Transverse colon (tissue), 3 donors: Measurements from ENCODE around the gene WDR72.

ENCODE experiments used
- POLR2A ChIP-seq: fragments of 450-650 bp; IDR thresholded peaks from one replicate; pipeline ENCODE4 v1.6.1; 2016; ENCODE audit warnings: antibody characterized with exemption, mild to moderate bottlenecking, moderate library complexity
- TF ChIP-seq, protein P1 (sequence below), 5 experiments: fragments of 200-600 bp in 3 of 5; fragments of 450-650 bp in 2 of 5; sonication (generic) in 3 of 5; IDR thresholded peaks; 1 replicate in 2 of 5; 2 replicates in 3 of 5; pipeline ENCODE4 v1.5.1; 2016 to 2017; ENCODE audit warnings: antibody characterized with exemption in 5 of 5, inconsistent platforms in 3 of 5, mild to moderate bottlenecking in 2 of 5, moderate library complexity in 1 of 5

DNA sequence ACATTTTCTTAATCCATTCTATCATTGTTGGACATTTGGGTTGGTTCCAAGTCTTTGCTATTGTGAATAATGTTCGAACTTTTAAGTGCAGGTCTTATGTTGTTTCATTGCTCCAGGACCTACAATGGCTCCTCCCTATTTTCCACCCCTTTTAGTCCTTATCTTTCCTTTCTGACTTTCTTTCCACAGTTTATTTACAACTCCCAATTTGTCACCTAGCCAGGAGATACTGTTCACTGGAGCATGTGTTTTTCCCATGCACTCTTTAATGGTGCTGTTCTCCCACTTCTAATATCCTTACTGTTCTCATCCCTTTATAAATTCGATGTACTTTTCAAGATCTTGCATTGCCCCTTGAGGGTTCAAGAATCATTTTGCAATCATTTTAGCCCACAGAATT, 290.0 kb downstream of the WDR72 start:
- TF ChIP-seq, protein P1, sequence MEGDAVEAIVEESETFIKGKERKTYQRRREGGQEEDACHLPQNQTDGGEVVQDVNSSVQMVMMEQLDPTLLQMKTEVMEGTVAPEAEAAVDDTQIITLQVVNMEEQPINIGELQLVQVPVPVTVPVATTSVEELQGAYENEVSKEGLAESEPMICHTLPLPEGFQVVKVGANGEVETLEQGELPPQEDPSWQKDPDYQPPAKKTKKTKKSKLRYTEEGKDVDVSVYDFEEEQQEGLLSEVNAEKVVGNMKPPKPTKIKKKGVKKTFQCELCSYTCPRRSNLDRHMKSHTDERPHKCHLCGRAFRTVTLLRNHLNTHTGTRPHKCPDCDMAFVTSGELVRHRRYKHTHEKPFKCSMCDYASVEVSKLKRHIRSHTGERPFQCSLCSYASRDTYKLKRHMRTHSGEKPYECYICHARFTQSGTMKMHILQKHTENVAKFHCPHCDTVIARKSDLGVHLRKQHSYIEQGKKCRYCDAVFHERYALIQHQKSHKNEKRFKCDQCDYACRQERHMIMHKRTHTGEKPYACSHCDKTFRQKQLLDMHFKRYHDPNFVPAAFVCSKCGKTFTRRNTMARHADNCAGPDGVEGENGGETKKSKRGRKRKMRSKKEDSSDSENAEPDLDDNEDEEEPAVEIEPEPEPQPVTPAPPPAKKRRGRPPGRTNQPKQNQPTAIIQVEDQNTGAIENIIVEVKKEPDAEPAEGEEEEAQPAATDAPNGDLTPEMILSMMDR (IDR thresholded peaks at IDR 0.05), result no peak
- no peak for TF ChIP-seq POLR2A
